ENCODE measurements around the gene POU3F3.

Gene POU3F3

GRCh38 chr2:104878863-104879512, 25.1 kb downstream of the POU3F3 start:
- no peak for DNase-seq

- no peak for DNase-seq
Observed at GRCh38 chr2:104880076-104880475, 26.2 kb downstream of the POU3F3 start.

DNA sequence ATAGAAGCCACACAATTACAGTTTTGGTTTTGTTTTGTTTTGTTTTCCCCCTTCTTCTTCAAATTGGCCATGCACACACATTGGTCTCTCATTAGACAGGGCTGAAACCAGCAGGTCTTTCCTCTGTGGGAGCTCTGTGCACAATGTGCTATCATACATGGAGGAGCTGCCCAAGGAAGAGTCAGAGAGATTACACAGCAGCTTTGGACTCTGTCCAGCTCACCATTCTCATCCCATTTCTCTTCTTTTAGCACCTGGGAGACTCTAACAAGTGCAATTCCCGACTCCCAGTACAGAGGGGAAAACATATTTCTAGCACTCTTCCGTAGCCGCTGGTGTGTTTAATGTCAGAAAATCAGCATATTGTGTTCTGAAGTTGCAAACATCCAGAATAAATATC, 29.4 kb downstream of the POU3F3 start:
- no peak for DNase-seq

GRCh38 chr2:104885119-104885782, 31.3 kb downstream of the POU3F3 start:
- DNase-seq, result no peak

DNA sequence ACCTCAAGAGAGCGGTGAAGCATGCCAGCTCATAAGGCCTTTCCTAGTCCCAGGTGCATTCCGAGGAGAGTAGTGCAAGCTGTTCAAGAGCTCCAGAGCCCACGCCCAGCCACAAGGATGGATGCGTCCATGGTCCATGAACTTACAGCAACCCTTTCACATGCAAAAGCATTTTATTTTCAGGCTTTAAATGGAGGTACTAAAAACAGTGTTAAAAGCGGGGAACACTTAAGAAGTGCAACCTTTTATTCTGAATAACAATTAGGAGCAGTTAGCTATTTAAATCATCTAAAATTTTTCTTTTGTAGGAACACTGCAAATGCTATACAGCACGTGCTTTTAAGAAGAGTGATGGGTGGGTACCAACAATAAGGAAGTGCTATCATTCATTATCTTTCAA, 33.8 kb downstream of the POU3F3 start:
- DNase-seq, result no peak

DNA sequence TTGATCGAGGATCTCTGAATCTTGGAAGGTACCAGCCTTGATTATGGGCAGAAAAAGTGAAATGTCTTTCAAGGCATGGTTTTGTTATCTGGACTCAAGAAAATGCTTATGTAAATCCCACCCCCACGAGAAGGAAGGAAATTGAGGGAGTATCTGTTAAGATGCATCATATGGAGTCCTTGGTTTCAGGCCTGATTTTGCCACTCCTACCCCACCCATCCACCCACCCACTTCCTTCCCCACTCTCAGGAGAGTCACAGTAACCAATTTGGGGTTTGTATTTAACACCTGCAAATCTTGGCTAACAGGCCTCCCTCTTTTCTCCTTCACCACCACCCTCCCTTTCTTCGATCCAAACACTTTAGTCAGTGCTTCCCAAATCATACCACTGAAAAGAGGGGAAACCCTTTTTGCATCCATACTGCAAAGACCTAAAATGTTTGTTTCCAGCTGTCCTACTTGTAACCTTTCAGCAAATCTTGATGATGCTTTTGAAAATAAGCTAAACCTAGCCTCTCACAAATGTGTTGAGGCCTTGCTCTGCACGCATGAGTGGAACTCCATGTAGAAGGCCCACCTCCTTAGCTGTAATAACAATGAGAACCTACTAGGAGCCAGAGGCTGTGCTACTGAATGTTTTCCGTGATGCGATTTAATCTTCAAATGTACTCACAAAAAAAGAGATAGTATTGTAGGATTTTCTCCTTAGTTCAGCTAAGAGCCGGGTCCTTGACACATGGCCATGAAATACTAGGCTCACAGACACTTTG, 34.8 kb downstream of the POU3F3 start:
- no peak for DNase-seq

- peak; percentile 21 for DNase-seq
Observed at GRCh38 chr2:104889291-104889959, 35.5 kb downstream of the POU3F3 start.

DNA sequence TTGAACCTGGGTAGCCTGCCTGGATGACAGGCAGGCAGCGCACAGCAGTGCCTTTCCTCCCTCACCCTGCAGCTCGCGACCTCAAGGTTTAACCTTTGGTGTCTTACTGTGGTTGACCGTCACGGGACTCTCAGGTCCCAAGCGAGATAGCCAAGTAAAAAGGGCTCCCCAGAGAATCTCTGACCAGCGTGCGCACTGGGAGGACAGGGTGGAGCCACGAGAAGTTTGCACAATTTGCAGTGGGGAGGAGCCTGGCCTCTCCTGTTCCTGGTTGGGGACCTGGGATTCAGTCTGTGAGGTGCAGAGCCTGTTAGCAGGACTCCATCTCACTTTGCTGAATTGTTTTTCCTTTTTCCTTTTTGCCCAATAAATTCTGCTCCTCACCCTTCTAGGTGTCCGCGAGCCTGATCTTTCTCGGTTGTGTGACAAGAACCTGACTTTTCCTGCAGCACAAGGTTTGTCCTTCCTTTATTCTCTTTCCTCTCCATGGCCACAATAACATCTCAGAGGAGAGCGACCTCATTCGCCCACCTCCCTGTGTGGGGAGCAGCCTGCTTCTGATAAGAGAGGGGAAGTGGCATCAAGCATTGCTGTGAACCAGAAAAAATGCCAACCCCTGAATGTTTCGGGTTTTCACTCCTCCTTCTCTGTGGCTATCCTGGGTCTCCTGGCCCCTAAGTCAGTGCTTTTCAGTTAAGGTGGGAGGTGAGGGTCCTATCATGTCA, 36.2 kb downstream of the POU3F3 start:
- no peak for DNase-seq

GRCh38 chr2:104890685-104891069, 36.8 kb downstream of the POU3F3 start:
- DNase-seq, result no peak

GRCh38 chr2:104891145-104891544, 37.2 kb downstream of the POU3F3 start:
- DNase-seq, result no peak

- DNase-seq, result no peak
Observed at GRCh38 chr2:104896446-104896845, 42.5 kb downstream of the POU3F3 start.

GRCh38 chr2:104897515-104898184, 43.7 kb downstream of the POU3F3 start:
- no peak for DNase-seq

DNA sequence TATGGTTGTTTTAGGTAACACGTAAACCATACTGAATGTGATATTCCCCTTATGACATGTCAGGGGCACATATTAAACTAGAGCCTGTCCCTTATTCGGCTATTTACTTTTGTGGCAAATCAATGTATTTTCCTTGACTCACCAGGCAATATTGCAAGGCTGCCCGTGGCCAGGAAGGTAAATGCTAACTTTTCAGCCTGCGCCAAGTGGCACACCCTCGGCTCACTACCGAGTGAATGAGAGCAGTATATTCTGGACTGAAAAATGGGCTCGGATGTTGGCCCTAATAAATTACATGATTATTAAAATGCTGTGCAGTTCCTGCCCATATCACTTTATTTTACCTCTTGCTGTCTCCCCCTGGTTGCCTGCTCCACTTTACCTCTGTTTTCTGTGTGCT, 46.7 kb downstream of the POU3F3 start:
- DNase-seq, result no peak

- no peak for DNase-seq
Observed at GRCh38 chr2:104901037-104901881, 47.3 kb downstream of the POU3F3 start.

DNA sequence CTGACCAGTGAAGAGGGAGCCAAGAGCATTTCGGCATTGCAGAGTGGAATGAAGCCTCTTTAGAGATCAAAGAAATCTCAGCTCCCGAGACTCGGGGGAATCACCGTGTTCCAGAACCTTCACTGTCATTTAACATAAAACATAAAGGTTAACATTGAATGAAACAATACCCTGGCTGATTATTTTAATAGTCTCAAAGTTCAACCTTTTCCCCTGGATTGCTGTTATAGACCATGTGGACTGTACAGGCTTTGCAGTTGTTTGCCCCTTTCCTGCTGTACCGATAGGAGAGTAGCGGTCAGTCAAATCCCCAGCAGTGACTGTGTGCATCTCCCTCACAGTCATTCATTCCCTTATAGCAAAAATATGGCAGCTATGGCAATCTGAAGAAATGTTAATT, 48.4 kb downstream of the POU3F3 start:
- DNase-seq, result no peak

Data from suppressor macrophage treated with lipopolysaccharide for 4 hours (primary cell).